GM21360 (cell line): ENCODE results near the gene SAMD8.
A peak's percentile ranks its signal among the peaks of the same experiment; 100 is the strongest.

Experiments used
- ATAC-seq: cut with Tn5 transposase; IDR thresholded peaks from one replicate; pipeline ENCODE4 v1.9.1; 2021; ENCODE audit warnings: mild to moderate bottlenecking, moderate library complexity; ENCODE audit not compliant: unreplicated experiment

Gene SAMD8

GRCh38 chr10:75084834-75085384 lies 26.5 kb upstream of the SAMD8 start:
- no peak for ATAC-seq

- no peak for ATAC-seq
These were observed 25.1 kb upstream of the SAMD8 start for GRCh38 chr10:75086278-75086934.

GRCh38 chr10:75088640-75089039 lies 22.8 kb upstream of the SAMD8 start:
- ATAC-seq, result no peak

GRCh38 chr10:75089634-75090033 lies 21.8 kb upstream of the SAMD8 start:
- no peak for ATAC-seq

- no peak for ATAC-seq
These were observed 20.3 kb upstream of the SAMD8 start for GRCh38 chr10:75091146-75091545.

- ATAC-seq, result no peak
These were observed 17.0 kb upstream of the SAMD8 start for GRCh38 chr10:75094465-75094864.

- ATAC-seq, result no peak
These were observed 15.8 kb upstream of the SAMD8 start for GRCh38 chr10:75095631-75096030.

GRCh38 chr10:75096749-75097148 lies 14.7 kb upstream of the SAMD8 start:
- no peak for ATAC-seq

GRCh38 chr10:75097666-75098285 lies 13.7 kb upstream of the SAMD8 start:
- no peak for ATAC-seq

GRCh38 chr10:75098902-75099673 lies 12.4 kb upstream of the SAMD8 start:
- ATAC-seq, result no peak

GRCh38 chr10:75099952-75100763 lies 11.3 kb upstream of the SAMD8 start:
- ATAC-seq, result peak; percentile 66

GRCh38 chr10:75100764-75101291 lies 10.6 kb upstream of the SAMD8 start:
- no peak for ATAC-seq

GRCh38 chr10:75101416-75102251 lies 9.8 kb upstream of the SAMD8 start:
- no peak for ATAC-seq

- no peak for ATAC-seq
These were observed 8.4 kb upstream of the SAMD8 start for GRCh38 chr10:75102830-75103673.

GRCh38 chr10:75103881-75104686 lies 7.4 kb upstream of the SAMD8 start:
- no peak for ATAC-seq

GRCh38 chr10:75104842-75105241 lies 6.6 kb upstream of the SAMD8 start:
- ATAC-seq, result no peak

GRCh38 chr10:75105576-75106197 lies 5.8 kb upstream of the SAMD8 start:
- ATAC-seq, result no peak

GRCh38 chr10:75106242-75106641 lies 5.2 kb upstream of the SAMD8 start:
- ATAC-seq, result no peak
